ENCODE results near the gene APOBR. TPM values are rescaled to one million over a fixed set of nuclear protein-coding genes. Genes with fewer than 3 reads are reported as not detected.
A peak's percentile ranks its signal among the peaks of the same experiment; 100 is the strongest.
"Not testable (repeated sequence)": the region's sequence is repeated elsewhere in the genome, so short reads cannot be mapped to it uniquely, and the experiment has no call there.

Gene APOBR, protein sequence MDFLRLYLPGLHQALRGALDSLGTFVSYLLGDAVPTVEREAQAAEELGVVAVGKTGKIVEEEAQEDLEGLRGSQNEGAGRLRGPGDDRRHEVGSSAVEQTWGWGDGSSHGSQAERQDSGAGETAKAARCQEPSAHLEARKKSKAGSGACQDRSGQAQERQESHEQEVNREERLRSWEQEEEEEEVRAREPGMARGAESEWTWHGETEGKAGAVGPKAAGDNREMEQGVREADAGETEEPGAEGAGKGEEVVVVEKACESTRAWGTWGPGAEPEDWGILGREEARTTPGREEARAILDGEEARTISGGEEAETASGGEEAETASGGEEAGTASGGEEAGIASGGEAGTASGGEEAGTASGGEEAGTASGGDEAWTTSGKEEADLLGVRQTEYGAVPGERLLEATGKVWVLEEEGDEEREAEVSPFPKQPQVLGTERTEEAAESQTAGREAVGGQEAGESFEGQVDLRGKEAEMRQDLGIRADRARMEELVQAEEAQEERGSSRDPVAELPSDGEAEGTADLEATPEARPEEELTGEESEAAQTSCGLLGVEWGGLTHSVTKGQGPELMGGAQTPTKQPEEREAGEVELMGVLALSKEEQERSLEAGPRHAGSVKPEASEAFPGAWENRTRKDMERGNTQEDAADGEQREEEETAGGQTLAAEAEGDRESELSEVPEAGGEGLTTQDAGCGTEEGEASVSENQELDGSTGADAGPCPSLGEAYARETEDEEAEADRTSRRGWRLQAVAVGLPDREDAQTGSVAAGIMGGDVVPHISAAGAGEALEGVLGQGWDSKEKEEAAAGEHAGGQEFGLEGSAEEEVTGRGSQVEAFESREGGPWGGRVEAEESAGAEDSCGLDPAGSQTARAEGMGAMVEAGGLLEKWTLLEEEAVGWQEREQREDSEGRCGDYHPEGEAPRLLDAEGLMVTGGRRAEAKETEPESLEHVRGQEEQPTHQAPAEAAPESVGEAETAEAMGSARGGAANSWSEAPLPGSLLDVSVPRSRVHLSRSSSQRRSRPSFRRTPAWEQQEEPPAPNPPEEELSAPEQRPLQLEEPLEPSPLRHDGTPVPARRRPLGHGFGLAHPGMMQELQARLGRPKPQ
- 1 to 10 TPM; 4.2 to 4.3 TPM for total RNA-seq

DNA sequence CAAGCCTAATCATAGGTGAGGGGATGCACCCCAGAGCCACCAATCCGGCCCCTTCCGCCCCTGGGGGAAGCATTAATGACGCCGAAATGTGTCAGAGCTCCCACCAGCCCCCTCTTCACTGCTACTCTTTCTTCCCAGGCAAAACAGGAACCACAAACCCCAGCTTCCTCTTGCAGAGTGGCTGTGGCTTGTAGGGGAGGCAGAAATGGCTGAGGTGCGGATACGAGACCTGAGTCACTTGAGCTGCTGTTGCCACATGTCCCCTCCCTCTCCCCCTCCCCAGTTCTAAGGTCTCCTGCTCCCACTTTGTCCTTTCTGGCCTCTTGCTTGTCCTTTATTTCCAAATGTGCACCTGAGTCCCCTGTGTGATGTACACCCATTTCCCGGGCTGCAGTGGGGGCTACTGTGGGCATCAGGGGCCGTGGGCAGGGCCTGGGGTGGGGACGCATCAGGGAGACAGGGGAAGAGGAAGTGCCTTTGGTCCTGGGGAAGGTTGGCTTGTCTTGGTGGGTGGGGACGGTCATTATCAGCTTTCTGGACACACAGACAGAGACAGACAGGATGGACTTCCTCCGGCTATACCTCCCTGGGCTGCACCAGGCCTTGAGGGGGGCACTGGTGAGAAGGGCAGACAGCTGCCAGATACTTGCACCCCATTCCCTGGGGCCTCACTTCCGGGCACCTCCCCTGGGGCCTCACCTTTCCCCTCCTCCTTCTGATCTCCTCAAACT is at the start of gene APOBR:
TSS of gene APOBR (plus strand) at position 523 of the 731 bp plus-strand sequence. CDS start at position 562, 39 bp downstream.
- H3K4me3 Mint-ChIP-seq: peak within 1 kb of the TSS; percentile 95
- H3K27ac Mint-ChIP-seq: peak within 1 kb of the TSS; percentile 94
- H3K36me3 Mint-ChIP-seq (ENCODE audit: low read depth): peaks cover 26% of the 10 kb centered on the region
- H3K4me1 Mint-ChIP-seq: peaks cover 32% of the 10 kb centered on the region
- H3K9me3 Mint-ChIP-seq: no peaks in the 10 kb centered on the region
- H3K27me3 Mint-ChIP-seq: no peaks in the 10 kb centered on the region
- ATAC-seq (replicated peaks): peak; percentile 86

DNA sequence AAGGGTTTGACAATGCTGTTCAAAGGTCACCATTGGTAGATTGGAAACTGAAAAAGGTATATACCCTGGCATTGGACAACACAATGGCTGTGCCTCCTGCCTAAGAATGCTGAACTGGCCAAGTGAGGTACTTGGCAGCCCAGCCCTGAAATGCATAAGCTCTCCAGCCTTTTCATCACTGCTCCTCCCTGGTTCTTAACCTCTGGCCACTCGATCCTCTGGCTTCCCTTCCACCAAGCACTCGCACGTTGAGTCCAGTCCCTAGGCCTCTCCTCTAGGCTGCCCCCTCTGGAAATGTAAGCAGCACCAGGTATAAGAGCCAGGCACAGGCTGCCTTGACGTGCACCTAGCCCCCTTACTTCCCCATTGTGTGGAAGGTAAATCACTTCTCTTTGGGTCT is 48.1 kb upstream of the APOBR start:
- not testable (repeated sequence) for H3K9me3 Mint-ChIP-seq; ATAC-seq (replicated peaks); H3K4me3 Mint-ChIP-seq; H3K36me3 Mint-ChIP-seq (ENCODE audit: low read depth); H3K27me3 Mint-ChIP-seq; H3K4me1 Mint-ChIP-seq; H3K27ac Mint-ChIP-seq

DNA sequence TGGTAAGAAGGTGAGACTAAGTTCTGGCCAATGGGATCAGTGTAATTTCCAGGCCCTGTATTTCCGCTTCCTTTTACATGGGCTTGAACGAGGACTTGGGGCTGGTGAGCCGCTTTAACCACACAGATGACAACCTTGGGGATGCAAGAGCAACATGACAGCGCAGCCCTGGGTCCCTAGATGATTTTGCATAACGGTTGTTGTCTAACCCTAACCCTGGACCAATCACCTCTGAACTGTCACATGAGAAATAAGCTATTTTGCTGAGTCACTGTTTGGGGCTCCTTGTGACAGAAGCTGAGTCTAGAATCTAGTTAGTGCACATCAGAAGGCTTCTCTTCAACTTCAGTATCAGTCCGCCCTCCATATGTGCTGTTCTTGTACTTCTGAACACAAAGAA is 47.4 kb upstream of the APOBR start:
- not testable (repeated sequence) for H3K27ac Mint-ChIP-seq; H3K4me3 Mint-ChIP-seq; H3K27me3 Mint-ChIP-seq; ATAC-seq (replicated peaks); H3K9me3 Mint-ChIP-seq; H3K4me1 Mint-ChIP-seq; H3K36me3 Mint-ChIP-seq (ENCODE audit: low read depth)

DNA sequence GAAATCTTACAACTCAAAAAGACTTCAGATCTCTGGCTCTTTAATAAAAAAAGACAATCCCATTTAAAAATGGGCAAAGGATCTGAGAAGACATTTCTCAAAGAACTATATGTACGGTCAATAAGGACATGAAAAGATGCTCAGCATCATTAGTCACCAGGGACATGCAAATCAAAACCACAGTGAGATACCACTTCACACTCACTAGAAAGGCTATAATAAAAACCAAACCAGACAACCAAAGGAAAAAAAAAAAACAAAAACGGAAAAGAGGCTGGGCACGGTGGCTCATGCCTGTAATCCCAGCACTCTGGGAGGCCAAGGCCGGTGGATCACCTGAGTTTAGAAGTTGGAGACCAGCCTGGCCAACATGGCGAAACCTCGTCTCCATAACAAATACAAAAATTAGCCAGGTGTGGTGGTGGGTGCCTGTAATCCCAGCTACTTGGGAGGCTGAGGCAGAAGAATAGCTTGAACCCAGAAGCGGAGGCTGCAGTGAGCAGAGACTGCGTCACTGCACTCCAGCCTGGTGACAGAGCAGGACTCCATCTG is 20.7 kb upstream of the APOBR start:
- H3K36me3 Mint-ChIP-seq (ENCODE audit: low read depth): peaks cover 60% of the 10 kb centered on the region
- H3K4me3 Mint-ChIP-seq: peak overlapping the region; percentile 5
- H3K4me1 Mint-ChIP-seq: peaks cover 12% of the 10 kb centered on the region
- H3K27me3 Mint-ChIP-seq: no peaks in the 10 kb centered on the region
- no peaks in the 10 kb centered on the region for H3K9me3 Mint-ChIP-seq
- peak; percentile 96 for ATAC-seq (replicated peaks)
- H3K27ac Mint-ChIP-seq: peak overlapping the region; percentile 0

DNA sequence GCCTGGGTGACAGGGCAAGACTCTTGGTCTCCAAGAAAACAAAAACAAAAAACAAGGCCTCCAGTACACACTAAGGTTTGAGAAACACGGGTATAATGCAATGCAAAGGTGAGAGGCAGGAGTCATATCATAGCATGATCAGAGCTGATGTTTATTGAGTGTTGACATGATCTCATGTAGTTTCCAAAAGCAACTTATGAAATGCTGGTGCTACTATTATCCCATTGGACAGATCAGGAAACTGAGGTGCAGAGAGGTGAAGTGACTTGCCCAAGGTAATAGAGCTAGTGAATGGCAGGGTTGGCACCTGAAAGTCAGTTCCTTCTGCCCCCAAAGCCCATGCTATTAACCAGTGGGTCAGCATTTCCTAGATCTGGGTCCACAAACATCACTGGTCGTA is 19.2 kb upstream of the APOBR start:
- no peak overlapping the region for H3K27ac Mint-ChIP-seq
- H3K9me3 Mint-ChIP-seq: no peaks in the 10 kb centered on the region
- no peaks in the 10 kb centered on the region for H3K27me3 Mint-ChIP-seq
- peaks cover 74% of the 10 kb centered on the region for H3K36me3 Mint-ChIP-seq (ENCODE audit: low read depth)
- H3K4me1 Mint-ChIP-seq: peaks cover 12% of the 10 kb centered on the region
- H3K4me3 Mint-ChIP-seq: no peak overlapping the region
- ATAC-seq (replicated peaks): no peak

DNA sequence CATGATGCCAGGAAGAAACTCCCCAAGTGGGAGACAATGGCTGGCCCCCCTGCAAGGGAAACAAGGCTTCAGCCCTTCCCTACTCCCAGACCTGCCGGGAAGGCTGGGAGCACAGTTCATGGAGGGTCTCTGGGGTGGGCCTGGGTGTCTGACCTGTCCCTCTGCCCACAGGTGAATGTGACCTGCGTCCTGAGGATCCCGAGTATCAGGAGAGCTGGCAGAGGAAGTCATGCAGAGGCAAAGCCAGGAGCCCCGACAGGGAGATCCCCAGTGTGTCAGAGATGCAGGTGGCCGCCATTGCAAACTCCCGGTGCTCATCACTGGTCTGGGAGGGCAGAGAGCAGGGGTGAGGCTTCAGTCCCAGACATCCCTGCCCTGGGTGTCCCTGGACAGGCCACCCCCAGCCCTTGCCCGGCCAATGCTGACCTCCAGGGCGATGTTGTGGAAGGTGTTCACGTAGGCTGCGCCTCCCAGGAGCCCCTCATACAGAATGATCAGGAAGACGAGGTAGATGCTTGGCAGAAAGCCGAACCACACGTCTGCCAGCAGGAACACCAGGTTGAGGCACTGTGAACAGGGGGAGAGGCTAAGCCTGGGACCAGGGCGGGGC is 17.0 kb upstream of the APOBR start:
- Mint-ChIP-seq H3K4me1 (peaks cover 12% of the 10 kb centered on the region), H3K9me3 (no peaks in the 10 kb centered on the region), H3K4me3 (no peak overlapping the region), H3K27ac (peak overlapping the region; percentile 54), H3K36me3 (ENCODE audit: low read depth) (peaks cover 89% of the 10 kb centered on the region), H3K27me3 (no peaks in the 10 kb centered on the region)
- ATAC-seq (replicated peaks): no peak

DNA sequence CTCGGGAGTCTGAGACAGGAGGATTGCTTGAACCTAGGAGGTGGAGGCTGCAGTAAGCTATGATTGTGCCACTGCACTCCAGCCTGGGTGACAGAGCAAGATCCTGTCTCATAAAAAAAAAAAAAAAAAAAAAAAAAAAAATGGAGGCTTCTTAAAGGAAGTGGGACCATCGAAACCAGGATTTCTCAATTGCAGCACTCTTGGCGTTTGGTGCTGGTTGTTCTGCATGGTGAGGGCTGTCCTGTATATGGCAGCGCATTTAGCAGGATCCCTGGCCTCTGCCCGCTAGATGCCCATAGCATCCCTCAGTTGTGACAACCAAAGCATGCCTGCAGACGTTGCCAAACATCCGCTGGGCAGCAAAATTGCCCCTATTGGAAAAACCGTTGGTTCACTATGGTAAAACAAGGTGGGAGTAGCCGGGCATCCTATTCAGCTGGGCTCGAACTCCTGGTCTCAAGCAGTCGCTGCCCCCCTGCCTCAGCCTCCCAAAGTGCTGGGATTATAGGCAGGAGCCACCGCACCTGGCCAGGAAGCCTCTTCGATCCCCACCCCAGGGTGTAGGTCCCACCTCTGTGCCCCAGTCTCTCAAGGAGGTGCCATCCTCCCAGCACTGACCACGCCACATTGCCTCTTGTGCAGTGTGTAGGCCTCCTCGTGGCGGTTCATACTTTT is 15.8 kb upstream of the APOBR start:
- ATAC-seq (replicated peaks): no peak
- H3K9me3 Mint-ChIP-seq: no peaks in the 10 kb centered on the region
- H3K27me3 Mint-ChIP-seq: no peaks in the 10 kb centered on the region
- no peak overlapping the region for H3K4me3 Mint-ChIP-seq
- peaks cover 95% of the 10 kb centered on the region for H3K36me3 Mint-ChIP-seq (ENCODE audit: low read depth)
- H3K27ac Mint-ChIP-seq: no peak overlapping the region
- H3K4me1 Mint-ChIP-seq: peaks cover 9% of the 10 kb centered on the region

DNA sequence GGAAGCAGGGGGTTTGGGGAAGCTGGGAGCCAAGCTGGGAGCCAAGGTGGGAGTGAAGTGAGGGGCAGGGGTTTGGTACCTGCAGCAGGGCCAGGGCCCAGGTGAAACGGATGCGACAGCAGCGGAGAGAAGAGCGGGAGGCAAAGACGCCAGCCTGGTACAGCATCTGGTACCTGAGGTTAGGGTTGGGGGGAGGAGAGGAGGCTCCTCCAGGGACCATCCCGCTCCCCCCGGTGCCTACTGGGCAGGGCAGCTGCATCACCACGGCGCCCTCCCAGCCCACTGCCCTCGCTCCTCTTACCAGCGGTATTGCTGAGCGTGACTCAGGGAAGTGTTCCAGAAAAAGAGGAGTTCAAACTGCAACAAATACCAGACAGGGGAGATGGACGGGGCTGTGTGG is 12.4 kb upstream of the APOBR start:
- Mint-ChIP-seq H3K4me1 (peaks cover 2% of the 10 kb centered on the region), H3K36me3 (ENCODE audit: low read depth) (peaks cover 87% of the 10 kb centered on the region), H3K27ac (no peak overlapping the region), H3K27me3 (no peaks in the 10 kb centered on the region), H3K9me3 (no peaks in the 10 kb centered on the region), H3K4me3 (no peak overlapping the region)
- ATAC-seq (replicated peaks): no peak

DNA sequence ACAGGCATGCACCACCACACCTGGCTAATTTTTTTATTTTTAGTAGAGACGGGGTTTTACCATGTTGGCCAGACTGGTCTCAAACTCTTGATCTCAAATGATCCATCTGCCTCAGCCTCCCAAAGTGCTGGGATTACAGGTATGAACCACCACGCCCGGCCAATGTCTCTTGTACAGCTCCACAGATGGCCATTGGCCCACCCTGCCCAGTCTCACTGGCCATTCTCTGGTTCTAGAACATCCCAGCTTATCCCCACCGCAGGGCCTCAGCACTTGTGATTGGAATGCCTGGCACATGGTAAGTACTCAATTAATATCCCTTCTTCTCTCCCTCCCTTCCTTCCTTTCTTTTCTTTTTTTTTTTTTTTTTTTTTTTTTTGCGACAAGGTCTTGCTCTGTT is 11.1 kb upstream of the APOBR start:
- not testable (repeated sequence) for H3K4me1 Mint-ChIP-seq; H3K27ac Mint-ChIP-seq; H3K4me3 Mint-ChIP-seq; ATAC-seq (replicated peaks); H3K9me3 Mint-ChIP-seq; H3K27me3 Mint-ChIP-seq
- H3K36me3 Mint-ChIP-seq (ENCODE audit: low read depth): peaks cover 84% of the 10 kb centered on the region

DNA sequence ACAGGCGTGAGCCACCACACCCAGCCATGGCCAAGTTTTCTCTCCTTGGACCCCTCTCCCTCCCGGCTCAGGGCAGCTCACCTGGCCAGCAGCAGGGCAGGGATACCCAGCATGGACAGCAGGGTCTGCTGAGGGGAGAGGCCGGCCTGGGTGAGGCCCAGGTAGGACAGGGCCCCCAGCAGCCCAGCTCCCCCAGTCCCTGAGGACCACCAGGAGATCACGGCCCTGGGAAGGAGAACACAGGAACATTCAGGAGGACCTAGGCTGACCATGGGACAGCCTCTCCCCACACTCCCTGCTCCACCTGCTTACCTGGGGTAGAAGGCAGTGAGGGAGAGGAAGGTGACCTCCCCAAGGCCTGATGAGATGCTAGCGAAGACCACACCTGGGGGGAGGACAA is 8.2 kb upstream of the APOBR start:
- no peaks in the 10 kb centered on the region for H3K27me3 Mint-ChIP-seq
- no peak overlapping the region for H3K27ac Mint-ChIP-seq
- ATAC-seq (replicated peaks): no peak
- H3K4me1 Mint-ChIP-seq: peaks cover 18% of the 10 kb centered on the region
- H3K36me3 Mint-ChIP-seq (ENCODE audit: low read depth): peaks cover 84% of the 10 kb centered on the region
- no peaks in the 10 kb centered on the region for H3K9me3 Mint-ChIP-seq
- no peak overlapping the region for H3K4me3 Mint-ChIP-seq

DNA sequence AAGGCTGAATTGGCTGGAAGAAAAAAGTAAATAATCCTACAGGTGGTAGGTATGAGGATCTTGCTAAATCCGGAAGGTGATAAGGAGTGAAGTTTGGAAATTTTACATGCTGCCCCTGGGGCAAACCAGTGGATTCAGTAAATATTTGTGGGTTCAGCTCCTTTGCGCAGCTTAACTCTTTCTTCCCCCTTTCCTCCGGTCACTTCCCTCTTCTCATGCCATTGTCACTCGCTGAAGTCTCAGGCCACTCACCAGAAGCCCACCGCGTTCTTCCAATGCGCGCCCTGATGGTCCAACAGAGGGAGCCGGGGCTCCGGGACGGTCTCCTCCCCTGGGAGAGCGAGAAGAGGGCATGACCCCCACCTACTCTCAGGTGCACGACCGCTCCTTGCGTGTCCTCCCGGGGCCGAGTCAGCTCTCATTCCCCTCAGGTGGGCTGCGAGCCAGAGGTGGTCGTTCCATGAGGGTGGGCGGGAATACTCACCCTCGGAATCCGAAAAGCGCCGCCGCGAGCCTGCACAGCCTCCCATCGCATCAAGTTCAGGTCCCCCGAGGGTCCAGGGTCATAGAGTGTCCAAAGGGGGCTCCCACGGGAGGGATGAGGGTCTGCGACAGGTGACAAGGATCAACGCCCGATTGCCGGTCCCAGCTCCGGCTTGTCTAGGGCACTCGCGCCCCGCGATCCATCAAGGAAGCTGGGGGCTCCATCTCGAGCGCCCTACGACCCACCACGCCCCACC is 3.0 kb upstream of the APOBR start:
- Mint-ChIP-seq H3K27ac (peak overlapping the region; percentile 99), H3K9me3 (no peaks in the 10 kb centered on the region), H3K27me3 (no peaks in the 10 kb centered on the region), H3K4me1 (peaks cover 38% of the 10 kb centered on the region), H3K36me3 (ENCODE audit: low read depth) (peaks cover 52% of the 10 kb centered on the region), H3K4me3 (peak overlapping the region; percentile 95)
- no peak for ATAC-seq (replicated peaks)

DNA sequence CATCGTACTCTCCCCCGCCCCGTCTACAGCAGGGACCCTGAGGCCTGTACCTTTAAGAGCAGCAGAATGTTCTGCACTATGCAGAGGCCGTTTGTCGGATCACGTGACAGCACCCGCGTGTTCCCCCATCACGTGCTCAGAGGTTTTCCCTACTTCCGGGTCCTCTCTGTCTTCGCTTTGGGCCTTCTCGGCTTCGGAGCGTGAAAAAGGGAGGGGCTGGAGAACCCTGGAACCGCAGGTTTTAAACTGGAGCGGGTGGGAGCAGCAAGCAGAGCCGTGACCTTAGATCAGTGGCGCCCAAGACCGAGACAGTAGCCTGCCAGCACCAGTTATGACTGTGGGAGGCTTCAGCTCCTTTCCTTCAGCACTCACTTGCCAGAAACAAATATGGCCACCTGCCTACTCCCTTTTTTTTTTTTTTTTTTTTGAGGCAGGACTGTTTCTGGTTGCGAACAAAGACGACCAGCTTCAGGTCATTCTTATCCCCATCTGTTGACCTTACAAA is 2.4 kb upstream of the APOBR start, which contains the start of gene CLN3:
TSS of gene CLN3 (minus strand) at position 105 of the 505 bp plus-strand sequence. CDS start 315 bp downstream, outside the sequence.
- peak within 1 kb of the TSS; percentile 95 for H3K4me3 Mint-ChIP-seq
- H3K36me3 Mint-ChIP-seq (ENCODE audit: low read depth): peaks cover 46% of the 10 kb centered on the region
- H3K27ac Mint-ChIP-seq: peak within 1 kb of the TSS; percentile 99
- peaks cover 40% of the 10 kb centered on the region for H3K4me1 Mint-ChIP-seq
- ATAC-seq (replicated peaks): peak; percentile 69
- no peaks in the 10 kb centered on the region for H3K27me3 Mint-ChIP-seq
- H3K9me3 Mint-ChIP-seq: no peaks in the 10 kb centered on the region
